GM19452 (cell line): Measurements from ENCODE around the gene NF2.

ENCODE experiments used
- ATAC-seq: cut with Tn5 transposase; IDR thresholded peaks from one replicate; pipeline ENCODE4 v1.9.1; 2021; ENCODE audit not compliant: unreplicated experiment

Gene NF2

GRCh38 chr22:29661336-29661735 is 57.9 kb downstream of the NF2 start:
- ATAC-seq: no peak

- no peak for ATAC-seq
Observed at GRCh38 chr22:29663180-29663821, 59.9 kb downstream of the NF2 start.

DNA sequence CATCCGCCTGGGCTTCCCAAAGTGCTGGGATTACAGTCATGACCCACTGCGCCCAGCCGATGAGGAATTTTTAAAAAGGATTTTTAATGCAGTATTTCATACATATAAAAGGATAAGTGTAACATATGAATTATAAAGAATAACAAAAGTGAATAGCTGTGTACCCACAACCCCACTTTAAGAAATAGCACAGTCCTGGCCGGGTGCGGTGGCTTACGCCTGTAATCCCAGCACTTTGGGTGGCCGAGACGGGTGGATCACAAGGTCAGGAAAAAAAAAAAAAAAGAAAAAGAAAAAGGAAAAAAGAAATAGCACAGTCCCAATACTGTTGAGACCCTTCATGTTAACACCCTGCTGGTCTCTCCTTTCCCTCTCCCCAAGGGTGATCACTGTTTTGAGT is 62.1 kb downstream of the NF2 start:
- no peak for ATAC-seq

- no peak for ATAC-seq
Observed at GRCh38 chr22:29668673-29669072, 65.2 kb downstream of the NF2 start.

DNA sequence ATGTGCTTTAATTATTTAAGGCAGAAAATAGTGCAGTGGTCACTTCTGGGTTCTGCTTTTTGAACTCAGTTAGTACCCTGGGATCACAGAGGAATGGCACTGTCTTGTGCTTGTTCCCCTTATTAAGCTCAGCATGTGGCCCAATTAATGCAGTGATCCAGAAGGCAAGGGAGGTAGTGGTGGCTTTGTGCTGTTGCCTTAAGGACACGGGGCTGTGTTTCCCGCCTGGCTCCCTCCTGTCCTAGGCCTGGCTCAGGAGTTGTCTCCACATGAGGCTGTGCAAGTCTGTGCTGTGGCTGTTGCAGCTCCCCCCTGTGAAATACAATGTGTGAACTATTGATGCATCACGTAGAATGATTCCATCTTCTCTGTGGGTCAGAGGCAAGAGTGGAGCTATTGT is 67.2 kb downstream of the NF2 start:
- no peak for ATAC-seq

- ATAC-seq: no peak
Observed at GRCh38 chr22:29673361-29674066, 70.1 kb downstream of the NF2 start.

- ATAC-seq: no peak
Observed at GRCh38 chr22:29674121-29674520, 70.7 kb downstream of the NF2 start.

DNA sequence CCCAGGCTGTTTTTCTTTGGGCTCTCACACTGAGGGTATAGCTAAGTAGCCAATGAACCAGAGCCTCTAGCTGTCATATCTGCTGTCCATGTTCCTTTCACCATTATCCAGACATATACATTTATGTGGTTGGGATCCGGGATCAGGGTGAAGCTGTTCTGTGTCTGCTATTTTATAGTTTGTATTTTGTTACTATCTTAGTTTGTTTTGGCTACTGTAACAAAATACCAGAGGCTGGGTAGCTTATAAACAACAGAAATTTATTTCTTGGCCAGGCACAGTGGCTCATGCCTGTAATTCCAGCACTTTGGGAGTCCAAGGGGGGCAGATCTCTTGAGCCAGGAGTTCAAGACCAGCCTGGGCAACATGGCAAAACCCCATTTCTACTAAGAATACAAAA is 75.9 kb downstream of the NF2 start:
- no peak for ATAC-seq

DNA sequence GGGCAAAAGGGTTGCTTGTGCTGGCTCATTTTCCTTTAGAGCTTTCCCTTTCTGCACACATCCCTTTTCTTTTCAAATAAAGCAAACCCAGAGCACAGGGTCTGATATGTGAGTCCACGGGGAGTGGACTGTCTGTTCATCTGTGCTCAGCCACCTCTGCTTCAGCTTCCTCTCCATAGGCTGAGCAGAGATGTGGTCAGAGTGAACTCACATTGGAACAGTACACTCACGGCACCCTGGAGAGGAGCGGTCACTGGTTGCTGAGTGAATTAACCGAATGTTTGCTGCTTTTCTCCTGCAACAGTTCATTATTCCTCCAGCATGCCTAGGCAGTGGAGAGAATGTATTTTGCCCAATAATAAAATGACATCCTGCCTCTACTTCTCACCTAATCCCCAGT is 80.1 kb downstream of the NF2 start:
- ATAC-seq: no peak

GRCh38 chr22:29684244-29684643 is 80.8 kb downstream of the NF2 start:
- ATAC-seq: no peak

DNA sequence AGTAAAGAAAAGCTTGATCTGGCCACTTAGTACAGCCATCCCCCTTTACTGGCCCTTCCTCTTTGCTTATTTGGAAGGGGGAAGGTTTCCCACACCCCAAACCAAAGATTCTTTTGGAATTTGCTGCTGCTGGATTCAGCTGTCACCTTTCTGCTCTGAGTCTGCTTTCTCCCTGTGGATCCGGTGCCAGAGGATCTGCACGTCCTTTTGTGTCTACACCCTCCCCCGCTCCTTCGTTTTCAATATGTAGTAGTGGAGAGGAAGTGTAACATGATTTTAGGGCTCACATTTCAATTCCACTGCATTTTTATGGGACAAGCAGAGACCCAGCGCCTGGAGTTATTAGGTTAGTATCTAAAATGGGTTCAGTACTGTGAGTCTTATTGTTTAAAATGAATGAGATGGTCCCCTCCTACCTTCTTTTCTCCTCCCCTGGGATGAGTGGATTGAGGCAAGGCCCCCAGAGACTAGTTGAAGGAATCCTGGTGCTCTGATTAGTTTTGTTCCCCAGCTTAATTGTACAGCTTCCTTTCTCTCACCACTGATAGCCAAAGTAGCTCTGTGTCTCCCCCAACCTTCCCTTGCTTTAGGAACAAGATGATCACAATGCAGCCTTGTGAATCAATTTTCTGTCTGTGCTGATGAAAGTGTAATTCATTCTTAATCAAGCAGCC is 85.9 kb downstream of the NF2 start:
- ATAC-seq: no peak

- no peak for ATAC-seq
Observed at GRCh38 chr22:29689880-29690213, 86.4 kb downstream of the NF2 start.

DNA sequence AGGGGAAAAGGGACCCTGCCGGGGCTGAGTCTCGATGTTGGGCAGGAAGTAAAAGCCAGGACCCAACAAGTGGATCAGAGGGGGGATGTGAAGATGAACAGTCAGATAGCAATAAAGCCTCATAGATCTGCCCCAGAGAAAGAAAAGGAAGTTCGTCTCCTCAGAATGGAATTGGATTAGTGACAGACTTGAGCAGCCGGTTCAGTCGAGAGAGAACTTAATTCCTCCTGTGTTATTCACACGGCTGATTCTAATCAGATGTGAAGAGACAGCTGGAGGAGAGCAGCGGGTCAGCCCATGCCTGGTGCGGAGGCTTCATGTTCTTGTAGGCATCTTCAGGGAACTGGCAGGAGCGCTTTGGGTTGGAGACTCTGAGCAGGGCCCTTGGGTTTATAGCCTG is 87.0 kb downstream of the NF2 start:
- ATAC-seq: no peak

DNA sequence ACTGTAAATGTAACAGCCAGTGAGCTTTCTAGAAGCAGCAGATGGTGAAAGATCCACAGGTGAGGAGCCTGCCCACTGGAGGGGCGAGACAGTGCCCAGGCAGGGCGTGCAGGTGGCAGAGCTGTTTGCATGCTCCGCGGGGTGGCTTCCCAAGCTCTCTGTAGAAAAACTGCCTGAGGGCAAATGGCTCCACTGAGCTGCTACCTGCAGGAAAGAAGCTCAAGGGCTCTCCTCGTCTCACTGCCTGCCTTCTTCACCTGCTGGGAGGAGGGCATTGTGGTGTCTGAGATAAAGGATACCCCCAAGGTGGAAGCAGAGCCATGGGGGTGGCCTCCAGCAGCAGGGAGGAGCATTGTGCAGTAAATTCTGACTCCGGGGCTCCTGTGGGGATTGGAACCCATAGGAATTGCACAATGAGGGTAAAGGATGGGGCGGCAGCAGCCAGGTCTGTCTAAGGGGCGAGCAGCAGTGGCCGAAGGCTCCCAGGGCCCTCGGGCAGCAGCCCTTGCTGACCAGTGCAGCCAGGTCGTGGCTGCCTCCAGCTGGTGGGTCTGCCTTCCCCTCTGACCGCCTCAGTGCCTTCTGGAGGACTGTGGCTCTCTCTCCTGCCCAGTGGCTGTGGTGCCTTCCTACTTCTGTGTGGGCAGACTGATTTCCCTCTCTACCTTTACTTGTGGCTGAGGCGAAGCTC is 88.3 kb downstream of the NF2 start:
- no peak for ATAC-seq

- ATAC-seq: no peak
Observed at GRCh38 chr22:29692327-29692640, 88.9 kb downstream of the NF2 start.

GRCh38 chr22:29693161-29693560 is 89.7 kb downstream of the NF2 start:
- no peak for ATAC-seq

GRCh38 chr22:29693671-29694070 is 90.2 kb downstream of the NF2 start:
- no peak for ATAC-seq

DNA sequence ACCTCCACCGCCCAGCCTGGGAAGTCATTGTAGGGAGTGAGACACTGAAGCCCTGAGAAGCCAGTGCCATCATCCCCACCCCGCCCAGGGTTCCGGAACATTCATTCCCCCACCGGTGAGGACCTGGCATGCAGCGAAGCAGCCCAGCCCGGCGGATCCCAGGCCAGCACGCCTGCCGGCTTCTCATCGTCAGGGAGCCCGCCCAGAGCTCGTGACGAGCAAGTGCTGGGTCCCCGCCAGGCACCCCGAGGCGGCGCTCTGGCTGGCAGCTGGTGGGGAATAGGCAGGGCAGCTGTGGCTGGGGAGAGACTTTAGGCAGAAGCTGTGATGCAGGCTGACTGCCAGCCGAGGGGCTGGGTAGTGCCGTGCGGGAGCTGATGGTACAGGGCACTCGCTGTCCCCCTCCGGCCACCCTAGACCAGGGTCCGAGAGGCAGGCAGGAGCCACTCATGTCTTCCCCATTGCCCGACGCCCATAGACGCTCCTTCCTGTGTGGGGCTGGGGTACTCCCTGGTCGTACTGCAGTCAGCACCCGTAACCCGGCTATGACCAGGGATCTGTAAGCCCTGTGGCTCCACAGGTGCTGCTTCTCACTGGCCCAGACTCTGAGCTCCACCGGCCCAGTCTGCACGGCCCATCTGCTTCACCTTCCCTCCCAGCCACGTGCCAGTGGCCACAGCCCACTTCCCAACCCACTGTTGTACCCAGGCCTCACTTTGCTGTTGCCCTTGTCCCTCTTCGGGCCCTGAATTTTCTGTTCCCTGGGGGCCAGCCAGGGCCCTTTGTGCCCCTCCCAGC is 91.9 kb downstream of the NF2 start:
- ATAC-seq: no peak

- ATAC-seq: no peak
Observed at GRCh38 chr22:29697853-29698598, 94.6 kb downstream of the NF2 start.

DNA sequence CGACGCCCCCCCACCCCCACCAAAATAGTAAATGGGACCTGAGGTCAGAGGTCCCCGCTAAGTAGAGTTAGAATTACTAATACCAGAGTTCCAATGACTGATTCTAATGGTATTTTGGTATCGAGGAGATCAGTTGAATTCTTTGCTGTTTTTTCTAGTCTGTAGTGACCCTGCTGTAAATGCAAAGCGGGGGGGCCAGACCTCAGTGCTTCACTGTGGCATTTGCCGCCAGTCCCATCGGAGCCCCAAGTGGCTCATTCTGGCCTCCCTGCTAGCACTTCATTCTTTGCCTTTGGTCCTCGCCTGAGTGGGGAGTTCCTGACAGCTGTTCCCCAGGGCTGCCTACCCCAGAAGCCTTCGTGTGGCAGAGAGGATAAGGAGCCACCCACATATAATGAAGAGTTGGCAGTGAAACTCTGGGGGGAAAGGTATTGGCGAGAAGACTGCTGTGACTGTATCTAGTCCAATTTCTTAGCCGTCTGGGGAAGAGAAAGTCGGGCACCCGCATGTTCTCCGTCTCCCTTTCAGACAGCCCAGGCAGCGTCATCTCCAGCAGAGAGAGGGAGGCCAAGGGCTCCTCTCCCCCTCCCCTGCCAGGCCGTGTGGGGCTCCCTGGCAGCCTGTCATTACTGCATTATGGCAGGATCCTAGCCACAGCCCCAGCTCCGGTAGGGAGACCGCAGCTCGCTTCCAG is 96.9 kb downstream of the NF2 start:
- ATAC-seq: no peak
